GM19467 (cell line): Measurements from ENCODE around the gene DNAJB7.
A peak's percentile ranks its signal among the peaks of the same experiment; 100 is the strongest.
"Not testable (repeated sequence)": the region's sequence is repeated elsewhere in the genome, so short reads cannot be mapped to it uniquely, and the experiment has no call there.

Experiments
- ATAC-seq: cut with Tn5 transposase; IDR thresholded peaks from one replicate; pipeline ENCODE4 v1.9.1; 2021; ENCODE audit warnings: mild to moderate bottlenecking, moderate library complexity; ENCODE audit not compliant: unreplicated experiment

DNAJB7 gene

GRCh38 chr22:40862013-40862412 is at the start of gene DNAJB7:
DNAJB7 (minus strand) TSS chr22:40862113; CDS start chr22:40861994, 119 bp downstream.
- ATAC-seq = no peak

- ATAC-seq = no peak
Measured at GRCh38 chr22:40908895-40909294, 47.0 kb upstream of the DNAJB7 start.

GRCh38 chr22:40904101-40904500 is 42.2 kb upstream of the DNAJB7 start:
- ATAC-seq = no peak

- ATAC-seq = no peak
Measured at GRCh38 chr22:40898850-40899357, 37.0 kb upstream of the DNAJB7 start.

- no peak for ATAC-seq
Measured at GRCh38 chr22:40894417-40894816, 32.5 kb upstream of the DNAJB7 start.

GRCh38 chr22:40890881-40891280 is 29.0 kb upstream of the DNAJB7 start:
- no peak for ATAC-seq

- ATAC-seq = no peak
Measured at GRCh38 chr22:40889116-40889515, 27.2 kb upstream of the DNAJB7 start.

GRCh38 chr22:40878922-40879321 is 17.0 kb upstream of the DNAJB7 start:
- ATAC-seq = no peak

- ATAC-seq = no peak
Measured at GRCh38 chr22:40877488-40877887, 15.6 kb upstream of the DNAJB7 start.

- ATAC-seq = no peak
Measured at GRCh38 chr22:40876907-40877306, 15.0 kb upstream of the DNAJB7 start.

- ATAC-seq = no peak
Measured at GRCh38 chr22:40875111-40875510, 13.2 kb upstream of the DNAJB7 start.

GRCh38 chr22:40874016-40874415 is 12.1 kb upstream of the DNAJB7 start:
- no peak for ATAC-seq

- ATAC-seq = not testable (repeated sequence)
Measured at GRCh38 chr22:40868379-40868778, 6.5 kb upstream of the DNAJB7 start.

- ATAC-seq = no peak
Measured at GRCh38 chr22:40867109-40867508, 5.2 kb upstream of the DNAJB7 start.

- no peak for ATAC-seq
Measured at GRCh38 chr22:40862537-40862936, 624 bp upstream of the DNAJB7 start.

- ATAC-seq = no peak
Measured at GRCh38 chr22:40857309-40857855, 4.5 kb downstream of the DNAJB7 start.

GRCh38 chr22:40856513-40857308 is 5.2 kb downstream of the DNAJB7 start, which contains the start of the genes ST13 and XPNPEP3:
ST13 (minus strand) TSS chr22:40856639; CDS start chr22:40856540, 99 bp downstream.
XPNPEP3 (plus strand) TSS chr22:40857148; CDS start chr22:40857182, 34 bp downstream.
- ATAC-seq = peak; percentile 86

GRCh38 chr22:40855979-40856512 is 5.9 kb downstream of the DNAJB7 start:
- ATAC-seq = peak; percentile 11

GRCh38 chr22:40855071-40855978 is 6.6 kb downstream of the DNAJB7 start:
- ATAC-seq = no peak

GRCh38 chr22:40853961-40854360 is 8.0 kb downstream of the DNAJB7 start:
- no peak for ATAC-seq

- no peak for ATAC-seq
Measured at GRCh38 chr22:40853333-40853732, 8.6 kb downstream of the DNAJB7 start.
